Epidermal melanocyte (primary cell): Measurements from ENCODE around the gene PER3.
"Not testable (repeated sequence)": the region's sequence is repeated elsewhere in the genome, so short reads cannot be mapped to it uniquely, and the experiment has no call there.

ENCODE experiments used
- DNase-seq: peaks from one replicate; pipeline ENCODE4 v3.0.0; 2011; ENCODE audit warnings: low spot score; ENCODE audit not compliant: insufficient read length

PER3 gene

GRCh38 chr1:7778133-7778628 lies 5.9 kb upstream of the PER3 start:
- no peak for DNase-seq

GRCh38 chr1:7780976-7781375 lies 3.1 kb upstream of the PER3 start:
- no peak for DNase-seq

GRCh38 chr1:7781501-7781900 lies 2.6 kb upstream of the PER3 start:
- DNase-seq: no peak

GRCh38 chr1:7781923-7782495 lies 2.1 kb upstream of the PER3 start:
- no peak for DNase-seq

- peak; percentile 66 for DNase-seq
These were observed 846 bp upstream of the PER3 start for GRCh38 chr1:7783178-7783711.

GRCh38 chr1:7784492-7785071 lies 491 bp downstream of the PER3 start:
- no peak for DNase-seq

- no peak for DNase-seq
These were observed 1.0 kb downstream of the PER3 start for GRCh38 chr1:7785108-7785507.

- no peak for DNase-seq
These were observed 2.7 kb downstream of the PER3 start for GRCh38 chr1:7786795-7787194.

GRCh38 chr1:7789828-7790227 lies 5.7 kb downstream of the PER3 start:
- no peak for DNase-seq

GRCh38 chr1:7791027-7791426 lies 6.9 kb downstream of the PER3 start:
- DNase-seq: not testable (repeated sequence)

- DNase-seq: no peak
These were observed 11.3 kb downstream of the PER3 start for GRCh38 chr1:7795406-7795805.

GRCh38 chr1:7805460-7805859 lies 21.4 kb downstream of the PER3 start:
- DNase-seq: no peak

GRCh38 chr1:7808253-7808844 lies 24.3 kb downstream of the PER3 start:
- DNase-seq: no peak

GRCh38 chr1:7809742-7810141 lies 25.7 kb downstream of the PER3 start:
- no peak for DNase-seq

- DNase-seq: no peak
These were observed 26.3 kb downstream of the PER3 start for GRCh38 chr1:7810395-7810794.

GRCh38 chr1:7811476-7811875 lies 27.4 kb downstream of the PER3 start:
- DNase-seq: no peak

GRCh38 chr1:7813677-7814373 lies 29.7 kb downstream of the PER3 start:
- no peak for DNase-seq

GRCh38 chr1:7821282-7821681 lies 37.2 kb downstream of the PER3 start:
- DNase-seq: no peak

GRCh38 chr1:7824701-7825100 lies 40.6 kb downstream of the PER3 start:
- no peak for DNase-seq

GRCh38 chr1:7826363-7826762 lies 42.3 kb downstream of the PER3 start:
- no peak for DNase-seq

GRCh38 chr1:7827126-7827955 lies 43.2 kb downstream of the PER3 start:
- DNase-seq: no peak
